Transverse colon (tissue), 4 donors: ENCODE measurements around the gene UROC1.

ENCODE experiments used
- EP300 ChIP-seq: sonication (generic); formaldehyde crosslinking; IDR thresholded peaks from one replicate; pipeline ENCODE4 v1.6.1; 2017; ENCODE audit warnings: antibody characterized with exemption, low read depth
- POLR2A ChIP-seq: fragments of 450-650 bp; IDR thresholded peaks from one replicate; pipeline ENCODE4 v1.6.1; 2016; ENCODE audit warnings: antibody characterized with exemption, mild to moderate bottlenecking, moderate library complexity
- POLR2AphosphoS5 ChIP-seq, 3 donors: sonication (generic); formaldehyde crosslinking; IDR thresholded peaks; one replicate each; pipeline ENCODE4 v1.6.1; 2016; ENCODE audit warnings: antibody characterized with exemption in 3 of 3
- TF ChIP-seq, protein P1 (sequence below), 5 experiments: fragments of 200-600 bp in 3 of 5; fragments of 450-650 bp in 2 of 5; sonication (generic) in 3 of 5; IDR thresholded peaks; 1 replicate in 2 of 5; 2 replicates in 3 of 5; pipeline ENCODE4 v1.5.1; 2016 to 2017; ENCODE audit warnings: antibody characterized with exemption in 5 of 5, inconsistent platforms in 3 of 5, mild to moderate bottlenecking in 2 of 5, moderate library complexity in 1 of 5

GRCh38 chr3:126531051-126531330 is 13.4 kb upstream of the UROC1 start:
- TF ChIP-seq EP300 (no peak), POLR2AphosphoS5 (IDR thresholded peaks at IDR 0.05) (no peak), POLR2A (no peak)
- TF ChIP-seq, protein P1, sequence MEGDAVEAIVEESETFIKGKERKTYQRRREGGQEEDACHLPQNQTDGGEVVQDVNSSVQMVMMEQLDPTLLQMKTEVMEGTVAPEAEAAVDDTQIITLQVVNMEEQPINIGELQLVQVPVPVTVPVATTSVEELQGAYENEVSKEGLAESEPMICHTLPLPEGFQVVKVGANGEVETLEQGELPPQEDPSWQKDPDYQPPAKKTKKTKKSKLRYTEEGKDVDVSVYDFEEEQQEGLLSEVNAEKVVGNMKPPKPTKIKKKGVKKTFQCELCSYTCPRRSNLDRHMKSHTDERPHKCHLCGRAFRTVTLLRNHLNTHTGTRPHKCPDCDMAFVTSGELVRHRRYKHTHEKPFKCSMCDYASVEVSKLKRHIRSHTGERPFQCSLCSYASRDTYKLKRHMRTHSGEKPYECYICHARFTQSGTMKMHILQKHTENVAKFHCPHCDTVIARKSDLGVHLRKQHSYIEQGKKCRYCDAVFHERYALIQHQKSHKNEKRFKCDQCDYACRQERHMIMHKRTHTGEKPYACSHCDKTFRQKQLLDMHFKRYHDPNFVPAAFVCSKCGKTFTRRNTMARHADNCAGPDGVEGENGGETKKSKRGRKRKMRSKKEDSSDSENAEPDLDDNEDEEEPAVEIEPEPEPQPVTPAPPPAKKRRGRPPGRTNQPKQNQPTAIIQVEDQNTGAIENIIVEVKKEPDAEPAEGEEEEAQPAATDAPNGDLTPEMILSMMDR (IDR thresholded peaks at IDR 0.05) = no peak
